ENCODE data around the gene KNL1. TPM values are rescaled to one million over a fixed set of nuclear protein-coding genes. Genes with fewer than 3 reads are reported as not detected.

The KNL1 gene
- total RNA-seq, 1 donor from 2014 or later = 9.5 TPM

GRCh38 chr15:40630313-40630712 is 36.3 kb downstream of the KNL1 start:
- Mint-ChIP-seq H3K36me3 (ENCODE audit: low read depth, unreplicated experiment) (peaks cover 3% of the 10 kb centered on the region), H3K4me1 (ENCODE audit: unreplicated experiment) (no peaks in the 10 kb centered on the region), H3K9me3 (ENCODE audit: unreplicated experiment) (no peaks in the 10 kb centered on the region), H3K4me3 (ENCODE audit: unreplicated experiment) (no peak overlapping the region), H3K27ac (ENCODE audit: unreplicated experiment) (no peak overlapping the region), H3K27me3 (ENCODE audit: unreplicated experiment) (no peaks in the 10 kb centered on the region)
- no peak for TF ChIP-seq CTCF (IDR thresholded peaks at IDR 0.05; ENCODE audit: unreplicated experiment)
- DNase-seq (ENCODE audit: low spot score) = no peak

DNA sequence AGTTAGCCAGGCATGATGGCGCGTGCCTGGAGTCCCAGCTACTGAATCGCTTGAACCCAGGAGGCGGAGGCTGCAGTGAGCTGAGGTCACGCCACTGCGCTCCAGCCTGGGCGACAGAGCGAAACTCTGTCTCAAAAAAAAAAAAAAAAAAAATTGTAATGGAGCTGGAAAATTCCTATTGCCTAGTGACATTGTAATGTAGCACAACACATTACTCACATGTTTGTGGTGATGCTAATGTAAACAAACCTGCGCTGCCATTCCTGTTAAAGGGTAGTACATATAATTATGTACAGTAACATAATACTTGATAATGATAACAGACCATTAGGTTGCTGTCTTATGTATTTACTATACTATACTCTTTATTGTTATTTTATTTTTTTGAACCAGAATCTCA is 39.1 kb downstream of the KNL1 start:
- no peak for TF ChIP-seq CTCF (IDR thresholded peaks at IDR 0.05; ENCODE audit: unreplicated experiment)
- H3K27ac Mint-ChIP-seq (ENCODE audit: unreplicated experiment) = no peak overlapping the region

DNA sequence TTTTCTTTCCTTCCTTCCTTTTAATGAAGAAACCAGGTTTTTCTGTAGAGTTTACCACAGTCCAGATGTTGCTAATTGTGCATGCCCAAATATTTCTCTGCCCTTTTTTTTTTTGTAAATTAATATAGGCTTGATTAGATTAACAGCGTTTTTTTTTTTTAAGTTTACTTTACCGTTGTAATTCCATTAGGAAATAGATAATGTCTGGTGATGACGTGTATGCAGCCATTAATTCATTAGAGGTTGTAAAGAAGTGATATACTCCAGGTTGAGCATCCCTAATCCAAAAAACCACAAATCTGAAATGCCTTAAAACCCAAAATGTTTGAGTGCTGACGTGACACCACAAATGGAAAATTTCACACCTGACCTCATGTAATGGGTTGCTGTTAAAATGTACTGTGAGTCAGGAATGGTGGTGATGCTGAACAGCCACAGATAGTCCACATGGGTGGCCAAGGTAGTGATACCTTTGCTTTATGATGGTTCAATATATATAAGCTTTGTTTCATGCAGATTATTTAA is 43.2 kb downstream of the KNL1 start:
- TF ChIP-seq CTCF (IDR thresholded peaks at IDR 0.05; ENCODE audit: unreplicated experiment) = no peak
- no peaks in the 10 kb centered on the region for H3K36me3 Mint-ChIP-seq (ENCODE audit: low read depth, unreplicated experiment)
- no peaks in the 10 kb centered on the region for H3K27me3 Mint-ChIP-seq (ENCODE audit: unreplicated experiment)
- H3K4me1 Mint-ChIP-seq (ENCODE audit: unreplicated experiment) = no peaks in the 10 kb centered on the region
- no peak overlapping the region for H3K27ac Mint-ChIP-seq (ENCODE audit: unreplicated experiment)
- no peak overlapping the region for H3K4me3 Mint-ChIP-seq (ENCODE audit: unreplicated experiment)
- DNase-seq (ENCODE audit: low spot score) = no peak
- H3K9me3 Mint-ChIP-seq (ENCODE audit: unreplicated experiment) = no peaks in the 10 kb centered on the region

More for the DNA sequence above, 39.1 kb downstream of the KNL1 start:
- DNase-seq (ENCODE audit: low spot score) = no peak
- H3K9me3 Mint-ChIP-seq (ENCODE audit: unreplicated experiment) = no peaks in the 10 kb centered on the region
- no peaks in the 10 kb centered on the region for H3K4me1 Mint-ChIP-seq (ENCODE audit: unreplicated experiment)
- H3K4me3 Mint-ChIP-seq (ENCODE audit: unreplicated experiment) = no peak overlapping the region
- peaks cover 3% of the 10 kb centered on the region for H3K36me3 Mint-ChIP-seq (ENCODE audit: low read depth, unreplicated experiment)
- no peaks in the 10 kb centered on the region for H3K27me3 Mint-ChIP-seq (ENCODE audit: unreplicated experiment)

DNA sequence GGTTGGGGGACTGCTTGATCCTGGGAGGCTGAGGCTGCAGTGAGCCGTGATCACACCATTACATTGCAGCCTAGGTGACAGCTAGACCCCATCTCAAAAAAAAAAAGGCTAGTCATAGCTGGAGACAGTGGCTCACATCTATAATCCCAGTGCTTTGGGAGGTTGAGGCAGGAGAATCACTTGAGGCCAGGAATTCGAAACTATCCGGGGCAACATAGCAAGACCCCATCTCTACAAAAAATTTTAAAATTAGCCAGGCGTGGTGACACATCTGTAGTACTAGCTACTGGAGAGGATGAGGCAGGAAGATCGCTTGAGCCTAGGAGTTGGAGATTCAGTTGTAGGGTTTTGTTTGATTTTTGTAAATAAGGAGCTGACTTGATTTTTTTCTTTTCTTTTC is 45.6 kb downstream of the KNL1 start:
- no peak for DNase-seq (ENCODE audit: low spot score)
- no peak for TF ChIP-seq CTCF (IDR thresholded peaks at IDR 0.05; ENCODE audit: unreplicated experiment)
- Mint-ChIP-seq H3K4me3 (ENCODE audit: unreplicated experiment) (no peak overlapping the region), H3K36me3 (ENCODE audit: low read depth, unreplicated experiment) (no peaks in the 10 kb centered on the region), H3K9me3 (ENCODE audit: unreplicated experiment) (no peaks in the 10 kb centered on the region), H3K4me1 (ENCODE audit: unreplicated experiment) (no peaks in the 10 kb centered on the region), H3K27ac (ENCODE audit: unreplicated experiment) (no peak overlapping the region), H3K27me3 (ENCODE audit: unreplicated experiment) (no peaks in the 10 kb centered on the region)

DNA sequence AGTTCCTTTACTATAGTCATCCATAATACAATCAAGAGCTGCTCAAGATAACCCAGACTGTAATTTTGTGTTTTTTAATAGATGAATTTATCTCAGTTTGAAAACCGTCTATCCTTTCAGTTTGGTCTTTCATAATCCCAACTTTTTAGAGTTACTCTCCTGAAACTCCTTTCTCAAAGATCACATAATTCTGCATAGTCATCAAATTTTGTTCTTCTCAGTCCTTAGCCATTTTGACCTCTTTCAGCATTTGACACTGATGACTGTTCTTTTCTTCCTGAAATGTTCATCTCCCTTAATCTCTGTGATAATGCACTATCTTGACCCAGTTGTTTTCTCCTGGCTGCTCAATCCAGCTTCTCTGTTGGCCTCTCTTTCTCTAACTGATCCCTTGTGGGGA is 53.5 kb downstream of the KNL1 start:
- DNase-seq (ENCODE audit: low spot score) = no peak
- Mint-ChIP-seq H3K27me3 (ENCODE audit: unreplicated experiment) (no peaks in the 10 kb centered on the region), H3K4me1 (ENCODE audit: unreplicated experiment) (no peaks in the 10 kb centered on the region), H3K9me3 (ENCODE audit: unreplicated experiment) (no peaks in the 10 kb centered on the region), H3K36me3 (ENCODE audit: low read depth, unreplicated experiment) (no peaks in the 10 kb centered on the region), H3K27ac (ENCODE audit: unreplicated experiment) (no peak overlapping the region), H3K4me3 (ENCODE audit: unreplicated experiment) (no peak overlapping the region)
- TF ChIP-seq CTCF (IDR thresholded peaks at IDR 0.05; ENCODE audit: unreplicated experiment) = no peak
